Neural progenitor cell (in vitro differentiated cells): ENCODE measurements around the gene NIT1. TPM values are rescaled to one million over a fixed set of nuclear protein-coding genes. Genes with fewer than 3 reads are reported as not detected.

ENCODE experiments used
- DNase-seq: peaks from one replicate; pipeline ENCODE4 v3.0.0-alpha.2; 2016; ENCODE audit warnings: low spot score
- H2AFZ ChIP-seq: fragments of 200-600 bp; sonication (generic); replicated peaks from 2 replicates; pipeline ENCODE4 v1.6.1; 2016; ENCODE audit warnings: antibody characterized with exemption
- H3F3A ChIP-seq: fragments of 200-600 bp; sonication (generic); 2 replicates; pipeline ENCODE4 v1.6.1; 2016; ENCODE audit warnings: antibody characterized with exemption, low read depth
- H3K27ac ChIP-seq: fragments of 200-600 bp; sonication (generic); 2 replicates; pipeline ENCODE4 v1.5.1; 2016; ENCODE audit warnings: mild to moderate bottlenecking
- H3K27me3 ChIP-seq: fragments of 200-600 bp; sonication (generic); 2 replicates; pipeline ENCODE4 v1.6.1; 2016; ENCODE audit warnings: mild to moderate bottlenecking, moderate library complexity
- H3K36me3 ChIP-seq: fragments of 200-600 bp; sonication (generic); 2 replicates; pipeline ENCODE4 v1.5.1; 2016
- H3K4me1 ChIP-seq: fragments of 200-600 bp; sonication (generic); 2 replicates; pipeline ENCODE4 v1.6.1; 2016; ENCODE audit warnings: mixed run types
- H3K4me2 ChIP-seq: fragments of 200-600 bp; sonication (generic); 2 replicates; pipeline ENCODE4 v1.6.1; 2016
- H3K4me3 ChIP-seq: fragments of 200-600 bp; sonication (generic); 2 replicates; pipeline ENCODE4 v1.5.1; 2016
- H3K79me2 ChIP-seq: fragments of 200-600 bp; sonication (generic); 2 replicates; pipeline ENCODE4 v1.6.1; 2016; ENCODE audit warnings: low read depth
- H3K9ac ChIP-seq: fragments of 200-600 bp; sonication (generic); 2 replicates; pipeline ENCODE4 v1.6.1; 2016
- H3K9me3 ChIP-seq: fragments of 200-600 bp; sonication (generic); 2 replicates; pipeline ENCODE4 v1.5.1; 2016; ENCODE audit warnings: low read depth
- H4K20me1 ChIP-seq: fragments of 200-600 bp; sonication (generic); 2 replicates; pipeline ENCODE4 v1.6.1; 2016; ENCODE audit warnings: low read depth
- H3K27ac Mint-ChIP-seq: 3 replicates; pipeline ENCODE4 v1.8.0; 2021; ENCODE audit warnings: mixed read lengths
- H3K27me3 Mint-ChIP-seq: 2 replicates; pipeline ENCODE4 v1.8.0; 2022; ENCODE audit warnings: low read depth, mild to moderate bottlenecking, inconsistent platforms, moderate library complexity, mixed read lengths; ENCODE audit not compliant: insufficient read depth
- H3K36me3 Mint-ChIP-seq: 3 replicates; pipeline ENCODE4 v1.8.0; 2021; ENCODE audit warnings: mixed read lengths
- H3K4me1 Mint-ChIP-seq: 3 replicates; pipeline ENCODE4 v1.8.0; 2021; ENCODE audit warnings: mixed read lengths
- H3K4me3 Mint-ChIP-seq: 3 replicates; pipeline ENCODE4 v1.8.0; 2021; ENCODE audit warnings: mild to moderate bottlenecking, moderate library complexity, mixed read lengths
- H3K9me3 Mint-ChIP-seq: 3 replicates; pipeline ENCODE4 v1.8.0; 2020; ENCODE audit warnings: mixed read lengths
- EZH2 ChIP-seq: fragments of 200-600 bp; sonication (generic); IDR thresholded peaks from 2 replicates; pipeline ENCODE4 v1.6.1; 2017; ENCODE audit warnings: antibody characterized with exemption, mild to moderate bottlenecking, moderate library complexity
- EZH2phosphoT487 ChIP-seq: fragments of 200-600 bp; sonication (generic); IDR thresholded peaks from 2 replicates; pipeline ENCODE4 v1.6.1; 2017; ENCODE audit warnings: antibody characterized with exemption
- total RNA-seq: library from RNA; depleted of rRNA; stranded (reverse); fragments of >200 nt; gene quantifications from 2 replicates; pipeline ENCODE4 v1.2.3, GENCODE V29; 2015; ENCODE audit warnings: low replicate concordance
- TF ChIP-seq, protein P1 (sequence below): fragments of 200-600 bp; sonication (generic); IDR thresholded peaks from 2 replicates; pipeline ENCODE4 v1.5.1; 2017; ENCODE audit warnings: antibody characterized with exemption, mild to moderate bottlenecking

Gene NIT1
- total RNA-seq, 1 donor from 2014 or later, result 39.5 TPM

DNA sequence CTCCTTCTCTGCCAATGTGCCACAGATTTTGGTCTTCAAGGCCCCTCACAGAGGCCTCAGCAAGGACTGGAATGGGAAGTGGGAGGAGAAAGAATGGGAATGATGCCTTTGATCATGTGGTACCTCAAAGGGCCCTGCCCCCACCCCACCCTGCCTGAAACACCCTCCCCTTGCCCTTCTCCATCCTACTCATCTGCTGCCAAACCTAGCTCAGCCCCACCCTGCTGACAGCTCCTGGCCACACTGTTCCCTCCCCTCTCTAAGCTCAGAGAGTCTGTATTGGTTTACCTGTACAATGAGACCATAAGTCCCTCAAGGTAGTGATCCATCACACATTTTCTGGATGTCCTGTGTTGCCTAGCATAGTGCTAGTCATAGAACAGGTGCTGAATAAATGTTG lies 41.5 kb upstream of the NIT1 start:
- Histone ChIP-seq H2AFZ (no peak overlapping the region), H3K4me3 (no peak overlapping the region), H3K27ac (no peak overlapping the region), H4K20me1 (no peaks in the 10 kb centered on the region), H3K27me3 (no peaks in the 10 kb centered on the region), H3K9me3 (no peaks in the 10 kb centered on the region), H3F3A (no peaks in the 10 kb centered on the region), H3K36me3 (no peaks in the 10 kb centered on the region), H3K9ac (no peak overlapping the region), H3K4me2 (no peak overlapping the region), H3K4me1 (no peaks in the 10 kb centered on the region), H3K79me2 (no peaks in the 10 kb centered on the region)
- Mint-ChIP-seq H3K4me1 (peaks cover 17% of the 10 kb centered on the region), H3K36me3 (no peaks in the 10 kb centered on the region), H3K27me3 (peaks cover 9% of the 10 kb centered on the region), H3K27ac (no peak overlapping the region), H3K9me3 (peaks cover 3% of the 10 kb centered on the region), H3K4me3 (no peak overlapping the region)
- DNase-seq, result no peak
- TF ChIP-seq EZH2phosphoT487 (no peak), EZH2 (no peak)
- TF ChIP-seq, protein P1, sequence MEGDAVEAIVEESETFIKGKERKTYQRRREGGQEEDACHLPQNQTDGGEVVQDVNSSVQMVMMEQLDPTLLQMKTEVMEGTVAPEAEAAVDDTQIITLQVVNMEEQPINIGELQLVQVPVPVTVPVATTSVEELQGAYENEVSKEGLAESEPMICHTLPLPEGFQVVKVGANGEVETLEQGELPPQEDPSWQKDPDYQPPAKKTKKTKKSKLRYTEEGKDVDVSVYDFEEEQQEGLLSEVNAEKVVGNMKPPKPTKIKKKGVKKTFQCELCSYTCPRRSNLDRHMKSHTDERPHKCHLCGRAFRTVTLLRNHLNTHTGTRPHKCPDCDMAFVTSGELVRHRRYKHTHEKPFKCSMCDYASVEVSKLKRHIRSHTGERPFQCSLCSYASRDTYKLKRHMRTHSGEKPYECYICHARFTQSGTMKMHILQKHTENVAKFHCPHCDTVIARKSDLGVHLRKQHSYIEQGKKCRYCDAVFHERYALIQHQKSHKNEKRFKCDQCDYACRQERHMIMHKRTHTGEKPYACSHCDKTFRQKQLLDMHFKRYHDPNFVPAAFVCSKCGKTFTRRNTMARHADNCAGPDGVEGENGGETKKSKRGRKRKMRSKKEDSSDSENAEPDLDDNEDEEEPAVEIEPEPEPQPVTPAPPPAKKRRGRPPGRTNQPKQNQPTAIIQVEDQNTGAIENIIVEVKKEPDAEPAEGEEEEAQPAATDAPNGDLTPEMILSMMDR, result no peak

DNA sequence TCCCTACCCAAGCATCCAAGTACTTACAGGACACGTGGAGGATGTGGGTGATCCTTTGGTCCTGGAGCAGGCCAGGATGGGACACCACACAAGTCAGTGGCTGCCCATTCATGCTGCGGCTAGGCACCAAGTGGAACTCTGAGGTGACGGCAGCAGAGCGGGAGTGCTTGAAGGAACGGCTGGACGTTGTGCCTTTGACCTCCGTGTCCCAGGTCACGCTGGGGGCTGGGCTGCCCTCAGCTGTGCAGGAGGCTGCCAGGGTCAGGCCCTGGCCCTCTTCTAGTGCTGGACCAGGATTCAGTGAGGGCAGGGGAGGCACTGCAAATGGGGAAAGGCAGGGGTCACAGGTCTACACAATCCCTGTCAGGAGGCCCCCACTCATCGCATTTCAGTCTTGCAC lies 40.5 kb upstream of the NIT1 start:
- no peak overlapping the region for H3K4me3 Mint-ChIP-seq
- H3K4me1 ChIP-seq, result no peaks in the 10 kb centered on the region
- H4K20me1 ChIP-seq, result no peaks in the 10 kb centered on the region
- no peak for TF ChIP-seq EZH2phosphoT487
- TF ChIP-seq, protein P1, result no peak
- TF ChIP-seq EZH2, result no peak
- no peaks in the 10 kb centered on the region for H3K9me3 ChIP-seq
- H3F3A ChIP-seq, result no peaks in the 10 kb centered on the region
- no peaks in the 10 kb centered on the region for H3K79me2 ChIP-seq
- DNase-seq, result no peak
- peaks cover 11% of the 10 kb centered on the region for H3K4me1 Mint-ChIP-seq
- H3K36me3 Mint-ChIP-seq, result no peaks in the 10 kb centered on the region
- no peak overlapping the region for H3K4me3 ChIP-seq
- no peak overlapping the region for H3K9ac ChIP-seq
- H3K27me3 ChIP-seq, result no peaks in the 10 kb centered on the region
- H3K36me3 ChIP-seq, result no peaks in the 10 kb centered on the region
- H3K4me2 ChIP-seq, result no peak overlapping the region
- no peak overlapping the region for H3K27ac ChIP-seq
- no peak overlapping the region for H2AFZ ChIP-seq
- H3K27ac Mint-ChIP-seq, result no peak overlapping the region
- H3K9me3 Mint-ChIP-seq, result peaks cover 3% of the 10 kb centered on the region
- H3K27me3 Mint-ChIP-seq, result peaks cover 9% of the 10 kb centered on the region

DNA sequence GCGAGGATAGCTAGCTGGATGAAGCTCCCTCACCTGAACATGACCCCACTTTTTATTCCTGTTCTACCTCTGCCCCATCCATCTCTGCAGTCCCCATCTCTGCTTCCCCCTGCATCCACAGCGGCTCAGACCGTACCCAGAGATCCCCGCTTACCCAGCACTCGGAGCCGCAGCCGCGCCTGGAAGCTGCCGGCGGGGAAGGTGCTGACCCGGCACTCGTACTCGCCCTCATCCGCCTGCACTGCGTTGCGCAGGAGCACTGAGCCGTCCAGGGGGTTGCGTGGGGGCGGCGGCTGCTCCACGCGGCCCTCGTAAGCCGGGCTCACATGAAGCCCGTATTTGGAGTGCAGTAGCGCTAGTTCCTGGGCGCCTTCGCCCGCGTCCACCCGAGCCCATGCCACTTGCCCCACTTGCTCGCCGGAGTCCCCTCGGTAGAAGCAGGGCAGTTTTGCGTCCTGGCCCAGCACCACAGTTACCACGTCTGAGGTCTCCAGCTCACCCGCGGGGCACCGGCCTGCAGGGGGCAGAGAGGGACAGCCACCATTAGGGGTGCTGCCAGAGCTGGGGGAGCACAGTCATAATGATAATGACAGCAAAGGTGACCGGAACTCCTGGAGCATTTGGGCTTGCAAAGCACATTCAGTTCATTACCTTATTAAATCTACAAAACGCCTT lies 38.3 kb upstream of the NIT1 start:
- no peak overlapping the region for H2AFZ ChIP-seq
- TF ChIP-seq EZH2 (no peak), EZH2phosphoT487 (no peak)
- TF ChIP-seq, protein P1, result no peak
- H3K9me3 Mint-ChIP-seq, result peaks cover 3% of the 10 kb centered on the region
- H3K9ac ChIP-seq, result no peak overlapping the region
- no peaks in the 10 kb centered on the region for H3K79me2 ChIP-seq
- no peaks in the 10 kb centered on the region for H3K4me1 ChIP-seq
- no peaks in the 10 kb centered on the region for H3K27me3 ChIP-seq
- peaks cover 8% of the 10 kb centered on the region for H3K4me1 Mint-ChIP-seq
- no peaks in the 10 kb centered on the region for H3F3A ChIP-seq
- no peak overlapping the region for H3K4me3 Mint-ChIP-seq
- no peaks in the 10 kb centered on the region for H3K36me3 Mint-ChIP-seq
- no peak for DNase-seq
- H4K20me1 ChIP-seq, result no peaks in the 10 kb centered on the region
- no peaks in the 10 kb centered on the region for H3K9me3 ChIP-seq
- no peak overlapping the region for H3K4me3 ChIP-seq
- no peak overlapping the region for H3K27ac Mint-ChIP-seq
- H3K36me3 ChIP-seq, result no peaks in the 10 kb centered on the region
- no peak overlapping the region for H3K27ac ChIP-seq
- no peak overlapping the region for H3K4me2 ChIP-seq
- peaks cover 12% of the 10 kb centered on the region for H3K27me3 Mint-ChIP-seq
